Fibroblast of lung (primary cell): ENCODE data around the gene MKLN1. TPM values are rescaled to one million over a fixed set of nuclear protein-coding genes. Genes with fewer than 3 reads are reported as not detected.
A peak's percentile ranks its signal among the peaks of the same experiment; 100 is the strongest.

ENCODE experiments used
- DNase-seq, 2 donors: peaks; one replicate each; pipeline versions ENCODE4 v3.0.0 to v3.0.0-alpha.2; 2010; ENCODE audit warnings: low read depth in 2 of 2
- H2AFZ ChIP-seq: 2 replicates; pipeline ENCODE4 v1.5.1; 2012; ENCODE audit warnings: low read length, control low read depth, inconsistent platforms
- H3K27ac ChIP-seq: 2 replicates; pipeline ENCODE4 v1.5.1; 2011; ENCODE audit warnings: low read length, control low read depth; ENCODE audit not compliant: insufficient read depth
- H3K27me3 ChIP-seq: 2 replicates; pipeline ENCODE4 v1.5.1; 2011; ENCODE audit warnings: mild to moderate bottlenecking, low read length; ENCODE audit not compliant: control insufficient read depth, insufficient read depth
- H3K36me3 ChIP-seq: 2 replicates; pipeline ENCODE4 v1.5.1; 2011; ENCODE audit warnings: low read length; ENCODE audit not compliant: control insufficient read depth, insufficient read depth
- H3K4me1 ChIP-seq: 2 replicates; pipeline ENCODE4 v1.5.1; 2011; ENCODE audit warnings: low read length; ENCODE audit not compliant: control insufficient read depth, insufficient read depth; ENCODE audit errors: extremely low read depth
- H3K4me2 ChIP-seq: 2 replicates; pipeline ENCODE4 v1.5.1; 2011; ENCODE audit warnings: low read length, control low read depth; ENCODE audit not compliant: insufficient read depth; ENCODE audit errors: extremely low read depth
- H3K4me3 ChIP-seq, 4 experiments: fragments of 200-600 bp in 1 of 4; sonication (generic) in 1 of 4; replicated peaks in 1 of 4; 2 replicates each; pipeline ENCODE4 v1.5.1; 2011 to 2016; ENCODE audit warnings: low read length in 4 of 4, low read depth in 3 of 4, mild to moderate bottlenecking in 3 of 4, control low read depth in 2 of 4, inconsistent platforms in 1 of 4, mixed read lengths in 1 of 4; ENCODE audit not compliant: insufficient read depth in 1 of 4; ENCODE audit errors: control extremely low read depth in 1 of 4
- H3K79me2 ChIP-seq: 2 replicates; pipeline ENCODE4 v1.5.1; 2012; ENCODE audit warnings: mild to moderate bottlenecking, low read length, inconsistent platforms; ENCODE audit not compliant: control insufficient read depth, insufficient read depth
- H3K9ac ChIP-seq: 2 replicates; pipeline ENCODE4 v1.5.1; 2011; ENCODE audit warnings: mild to moderate bottlenecking, low read length, control low read depth; ENCODE audit not compliant: insufficient read depth
- H3K9me3 ChIP-seq: 2 replicates; pipeline ENCODE4 v1.5.1; 2012; ENCODE audit warnings: low read depth, low read length; ENCODE audit not compliant: control insufficient read depth, insufficient read depth
- H4K20me1 ChIP-seq: 2 replicates; pipeline ENCODE4 v1.5.1; 2011; ENCODE audit warnings: low read length; ENCODE audit not compliant: control insufficient read depth, insufficient read depth; ENCODE audit errors: extremely low read depth
- CTCF ChIP-seq, 2 donors: IDR thresholded peaks in 1 of 2; conservative IDR thresholded peaks in 1 of 2; 1 replicate in 1 of 2; 2 replicates in 1 of 2; pipeline ENCODE4 v1.5.1; 2011 to 2012; ENCODE audit warnings: low read length in 2 of 2, control low read depth in 1 of 2, inconsistent platforms in 1 of 2, low read depth in 1 of 2, mild to moderate bottlenecking in 1 of 2
- EZH2 ChIP-seq: IDR thresholded peaks from 2 replicates; pipeline ENCODE4 v1.5.1; 2012; ENCODE audit warnings: low read length, control low read depth, mild to moderate bottlenecking; ENCODE audit errors: missing control alignments
- polyA plus RNA-seq, 2 donors: library from polyadenylated mRNA; depleted of rRNA in 1 of 2; stranded (reverse) in 1 of 2; unstranded in 1 of 2; fragments of >200 nt; gene quantifications; 2 replicates each; pipeline ENCODE4 v1.2.1, GENCODE V29; 2011 to 2012; ENCODE audit warnings: missing spikeins in 1 of 2
- total RNA-seq: library from RNA; depleted of rRNA; stranded (reverse); fragments of >200 nt; gene quantifications from 2 replicates; pipeline ENCODE4 v1.2.1, GENCODE V29; 2014

Gene MKLN1
- total and polyA plus RNA-seq, 2 donors (not counting 1 experiment from before 2014, with no cell fraction given): 33.9 to 46.4 TPM

GRCh38 chr7:131533566-131534561 lies 206.2 kb downstream of the MKLN1 start:
- Histone ChIP-seq H3K27me3 (no peaks in the 10 kb centered on the region), H2AFZ (no peak overlapping the region), H3K4me1 (no peaks in the 10 kb centered on the region), H3K4me3 (no peak overlapping the region), H3K27ac (no peak overlapping the region), H3K36me3 (no peaks in the 10 kb centered on the region), H4K20me1 (no peaks in the 10 kb centered on the region), H3K9me3 (no peaks in the 10 kb centered on the region), H3K9ac (no peak overlapping the region), H3K79me2 (no peaks in the 10 kb centered on the region), H3K4me2 (no peak overlapping the region)
- DNase-seq: no peak
- TF ChIP-seq CTCF (conservative IDR thresholded peaks at IDR 0.05 in 1 of 2, IDR thresholded peaks at IDR 0.05 in 1 of 2; ENCODE audit: low read depth in 1 of 2, low read length in 2 of 2) (no peak), EZH2 (no peak)

- Histone ChIP-seq H3K4me3 (no peak overlapping the region), H3K36me3 (no peaks in the 10 kb centered on the region), H3K79me2 (no peaks in the 10 kb centered on the region), H3K9me3 (no peaks in the 10 kb centered on the region), H2AFZ (no peak overlapping the region), H3K4me2 (no peak overlapping the region), H3K9ac (no peak overlapping the region), H3K4me1 (no peaks in the 10 kb centered on the region), H3K27ac (no peak overlapping the region), H4K20me1 (no peaks in the 10 kb centered on the region), H3K27me3 (no peaks in the 10 kb centered on the region)
- DNase-seq: no peak
- no peak for TF ChIP-seq CTCF (conservative IDR thresholded peaks at IDR 0.05 in 1 of 2, IDR thresholded peaks at IDR 0.05 in 1 of 2; ENCODE audit: low read depth in 1 of 2, low read length in 2 of 2)
- TF ChIP-seq EZH2: no peak
Measured at GRCh38 chr7:131536361-131536849, 208.7 kb downstream of the MKLN1 start.

- Histone ChIP-seq H3K4me1 (no peaks in the 10 kb centered on the region), H2AFZ (no peak overlapping the region), H3K4me2 (no peak overlapping the region)
Measured at GRCh38 chr7:131537571-131537978, 209.9 kb downstream of the MKLN1 start.

More at GRCh38 chr7:131537571-131537978, 209.9 kb downstream of the MKLN1 start:
- Histone ChIP-seq H3K9ac (no peak overlapping the region), H3K79me2 (no peaks in the 10 kb centered on the region), H3K27ac (no peak overlapping the region), H3K36me3 (no peaks in the 10 kb centered on the region), H3K4me3 (no peak overlapping the region), H3K27me3 (no peaks in the 10 kb centered on the region), H3K9me3 (no peaks in the 10 kb centered on the region), H4K20me1 (no peaks in the 10 kb centered on the region)
- peak in 1 of 2 donors; percentile 9 for DNase-seq
- TF ChIP-seq EZH2 (no peak), CTCF (conservative IDR thresholded peaks at IDR 0.05 in 1 of 2, IDR thresholded peaks at IDR 0.05 in 1 of 2; ENCODE audit: low read depth in 1 of 2, low read length in 2 of 2) (no peak)
